ENCODE measurements around the gene ACOXL. TPM values are rescaled to one million over a fixed set of nuclear protein-coding genes. Genes with fewer than 3 reads are reported as not detected.

ACOXL gene
- total and polyA plus RNA-seq, 2 of the 8 experiments (the other 6 are each of a cell fraction or from before 2014, with no cell fraction given): 11.4 to 20.6 TPM

- Histone ChIP-seq H3K27ac (ENCODE audit: low read depth, low read length) (no peak overlapping the region), H3K56ac (replicated peaks; ENCODE audit: insufficient read length, low read depth, low read length) (no peak overlapping the region), H3K9ac (replicated peaks in 1 of 4; ENCODE audit: extremely low read depth in 1 of 4, low read depth in 3 of 4, low read length in 3 of 4) (no peak overlapping the region), H2BK120ac (replicated peaks; ENCODE audit: low read depth, low read length) (no peak overlapping the region), H3K23ac (ENCODE audit: insufficient read length) (no peak overlapping the region), H3K4ac (replicated peaks; ENCODE audit: insufficient read length, low read depth, low read length) (no peak overlapping the region), H2BK15ac (ENCODE audit: low read length) (no peak overlapping the region), H3K4me2 (ENCODE audit: insufficient read depth in 1 of 2, low read depth in 2 of 2, low read length in 2 of 2) (peak overlapping the region in 1 of 2 experiments; percentile 19; a peak in 2 of 4 replicates), H4K5ac (ENCODE audit: insufficient read length, low read depth, low read length) (no peak overlapping the region), H2BK12ac (ENCODE audit: low read depth, low read length) (no peak overlapping the region), H2AFZ (ENCODE audit: low read length) (no peak overlapping the region), H4K91ac (replicated peaks; ENCODE audit: insufficient read length, low read length) (no peak overlapping the region), H3K4me1 (replicated peaks in 1 of 4; ENCODE audit: control insufficient read depth in 3 of 4, insufficient read depth in 4 of 4, low read length in 3 of 4) (peaks cover 0 to 5% (median 2%) of the 10 kb centered on the region in 4 experiments; a peak in 3 of 7 replicates), H2BK20ac (ENCODE audit: low read length) (no peak overlapping the region), H2AK5ac (ENCODE audit: low read depth, low read length) (no peak overlapping the region), H4K8ac (ENCODE audit: extremely low read depth, insufficient read depth, low read length) (peak overlapping the region; percentile 9; the same call in 1 of the 2 replicates), H3K79me1 (ENCODE audit: low read depth, low read length) (no peaks in the 10 kb centered on the region), H2BK5ac (ENCODE audit: low read depth, low read length) (no peak overlapping the region), H3K14ac (ENCODE audit: insufficient read length) (no peak overlapping the region), H3K4me3 (ENCODE audit: extremely low read depth in 1 of 4, insufficient read depth in 2 of 4, low read depth in 3 of 4, low read length in 4 of 4) (no peak overlapping the region), H4K20me1 (replicated peaks in 1 of 2; ENCODE audit: control insufficient read depth in 1 of 2, insufficient read depth in 2 of 2, low read length in 2 of 2) (no peaks in the 10 kb centered on the region), H3K36me3 (ENCODE audit: control insufficient read depth in 2 of 4, insufficient read depth in 4 of 4, low read length in 3 of 4) (no peaks in the 10 kb centered on the region), H3K23me2 (ENCODE audit: low read depth, low read length) (no peaks in the 10 kb centered on the region), H3K79me2 (ENCODE audit: control insufficient read depth in 1 of 2, insufficient read depth in 2 of 2, low read length in 2 of 2) (no peaks in the 10 kb centered on the region), H3K27me3 (replicated peaks in 1 of 4; ENCODE audit: control insufficient read depth in 3 of 4, extremely low read depth in 1 of 4, insufficient read depth in 3 of 4, low read length in 3 of 4) (no peaks in the 10 kb centered on the region), H3K9me3 (ENCODE audit: insufficient read depth in 2 of 2, low read depth in 1 of 2, low read length in 1 of 2) (no peaks in the 10 kb centered on the region), H3K18ac (ENCODE audit: extremely low read depth, low read length) (no peak overlapping the region)
- FAIRE-seq: peak; percentile 52
- 67% methylated on average over 4 of the region's 4 CpGs; no CpG with 5 or more reads in 1 of the 2 experiments for WGBS, 2 experiments (ENCODE audit: extremely low coverage in 1 of 2, insufficient coverage in 1 of 2, insufficient read length in 1 of 2, insufficient replicate concordance in 2 of 2, low coverage in 1 of 2, low lambda C conversion rate in 2 of 2, missing lambda C conversion rate in 1 of 2)
- CTCF ChIA-PET (ENCODE audit: partially characterized antibody): interaction anchor here (1.0 to 2.8 kb wide), 10 partner anchors 10 to 259 kb away, joined by 3 to 9 read pairs (median 5); no protein-coding TSS in a partner anchor
- POLR2A ChIA-PET (ENCODE audit: partially characterized antibody): interaction anchor here (1.9 kb wide), 1 partner anchor 52 kb away, joined by 4 read pairs; the partner anchor contains the start of gene BCL2L11
- DNase-seq (ENCODE audit: low read depth in 1 of 2, low spot score in 2 of 2): no peak
- peak; percentile 81; the same call in 1 of the 2 replicates for TF ChIP-seq TCF12 (IDR thresholded peaks at IDR 0.05; ENCODE audit: low read depth, low read length)
- no peak for TF ChIP-seq MAFK (IDR thresholded peaks at IDR 0.05; ENCODE audit: low read depth, low read length)
- no peak for TF ChIP-seq CTCF (IDR thresholded peaks at IDR 0.05; ENCODE audit: control extremely low read depth in 1 of 3, insufficient read depth in 1 of 3, low read depth in 1 of 3, low read length in 3 of 3)
Measured at GRCh38 chr2:111068435-111069058, 336.2 kb downstream of the ACOXL start.
